ENCODE results near the gene RCAN2.

Gene RCAN2

DNA sequence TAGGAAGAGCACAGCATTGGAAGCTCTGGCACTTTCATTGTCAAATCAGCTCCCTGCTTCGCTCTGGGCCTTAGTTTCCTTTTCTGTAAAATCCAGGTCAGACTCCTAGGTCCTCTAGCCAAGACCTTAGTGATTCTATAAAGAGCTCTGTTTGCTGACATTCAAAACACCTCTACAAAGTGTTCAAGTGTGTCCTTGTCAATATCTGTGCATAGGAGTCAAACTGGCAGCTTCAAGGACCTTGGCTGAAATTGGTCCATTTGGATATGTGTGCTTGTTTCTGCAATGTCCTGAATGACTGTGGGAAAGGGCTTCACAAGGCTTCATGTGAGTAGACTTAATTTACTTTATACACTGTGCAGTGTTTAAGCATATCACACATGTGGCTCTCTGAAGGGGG, 246.6 kb downstream of the RCAN2 start:
- TF ChIP-seq, protein P1, sequence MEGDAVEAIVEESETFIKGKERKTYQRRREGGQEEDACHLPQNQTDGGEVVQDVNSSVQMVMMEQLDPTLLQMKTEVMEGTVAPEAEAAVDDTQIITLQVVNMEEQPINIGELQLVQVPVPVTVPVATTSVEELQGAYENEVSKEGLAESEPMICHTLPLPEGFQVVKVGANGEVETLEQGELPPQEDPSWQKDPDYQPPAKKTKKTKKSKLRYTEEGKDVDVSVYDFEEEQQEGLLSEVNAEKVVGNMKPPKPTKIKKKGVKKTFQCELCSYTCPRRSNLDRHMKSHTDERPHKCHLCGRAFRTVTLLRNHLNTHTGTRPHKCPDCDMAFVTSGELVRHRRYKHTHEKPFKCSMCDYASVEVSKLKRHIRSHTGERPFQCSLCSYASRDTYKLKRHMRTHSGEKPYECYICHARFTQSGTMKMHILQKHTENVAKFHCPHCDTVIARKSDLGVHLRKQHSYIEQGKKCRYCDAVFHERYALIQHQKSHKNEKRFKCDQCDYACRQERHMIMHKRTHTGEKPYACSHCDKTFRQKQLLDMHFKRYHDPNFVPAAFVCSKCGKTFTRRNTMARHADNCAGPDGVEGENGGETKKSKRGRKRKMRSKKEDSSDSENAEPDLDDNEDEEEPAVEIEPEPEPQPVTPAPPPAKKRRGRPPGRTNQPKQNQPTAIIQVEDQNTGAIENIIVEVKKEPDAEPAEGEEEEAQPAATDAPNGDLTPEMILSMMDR (conservative IDR thresholded peaks at IDR 0.05; ENCODE audit: control insufficient read depth, insufficient read depth, low read depth, low read length), result no peak
- DNase-seq (ENCODE audit: low read depth), result no peak
- H3K4me3 ChIP-seq (ENCODE audit: control insufficient read depth, low read depth, low read length), result no peak overlapping the region

DNA sequence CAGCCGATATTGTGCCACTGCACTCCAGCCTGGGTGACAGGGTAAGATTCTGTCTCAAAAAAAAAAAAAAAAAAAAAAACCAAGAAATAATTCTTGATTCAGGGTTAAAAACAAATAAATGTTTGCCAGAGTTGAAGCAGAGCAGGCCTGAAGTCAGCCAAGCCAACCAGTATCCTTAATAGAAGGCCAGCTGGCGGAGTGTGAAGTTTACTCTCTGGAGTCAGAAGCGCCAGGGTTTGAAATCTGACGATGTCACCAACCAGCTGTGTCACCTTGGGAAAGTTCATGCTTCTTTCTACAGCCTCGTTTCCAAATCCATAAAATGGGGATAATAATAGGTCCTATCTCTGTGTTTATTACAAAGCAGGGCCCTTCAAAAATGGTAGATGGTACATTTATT, 247.5 kb downstream of the RCAN2 start:
- TF ChIP-seq, protein P1 (conservative IDR thresholded peaks at IDR 0.05; ENCODE audit: control insufficient read depth, insufficient read depth, low read depth, low read length), result no peak
- DNase-seq (ENCODE audit: low read depth), result no peak
- H3K4me3 ChIP-seq (ENCODE audit: control insufficient read depth, low read depth, low read length), result no peak overlapping the region

DNA sequence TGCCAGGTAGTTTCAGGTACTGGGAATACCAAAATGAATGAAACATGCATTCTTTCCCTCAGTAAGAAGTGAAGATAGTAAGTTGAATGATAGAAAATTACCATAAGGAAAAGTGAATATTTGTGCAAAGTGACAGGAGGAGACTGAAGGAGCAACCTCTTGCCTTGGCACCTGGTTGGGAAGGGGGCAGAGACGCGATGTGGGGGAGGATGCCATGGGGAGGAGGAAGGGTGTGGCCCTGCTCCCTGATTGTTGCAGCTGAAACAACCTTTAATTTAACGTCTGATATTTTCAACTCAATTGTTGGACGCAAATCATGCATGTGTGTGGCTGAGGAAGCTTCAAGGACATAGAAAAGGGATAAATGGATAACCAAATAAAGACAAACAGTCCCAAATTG, 248.3 kb downstream of the RCAN2 start:
- no peak for DNase-seq (ENCODE audit: low read depth)
- TF ChIP-seq, protein P1 (conservative IDR thresholded peaks at IDR 0.05; ENCODE audit: control insufficient read depth, insufficient read depth, low read depth, low read length), result no peak
- H3K4me3 ChIP-seq (ENCODE audit: control insufficient read depth, low read depth, low read length), result no peak overlapping the region

DNA sequence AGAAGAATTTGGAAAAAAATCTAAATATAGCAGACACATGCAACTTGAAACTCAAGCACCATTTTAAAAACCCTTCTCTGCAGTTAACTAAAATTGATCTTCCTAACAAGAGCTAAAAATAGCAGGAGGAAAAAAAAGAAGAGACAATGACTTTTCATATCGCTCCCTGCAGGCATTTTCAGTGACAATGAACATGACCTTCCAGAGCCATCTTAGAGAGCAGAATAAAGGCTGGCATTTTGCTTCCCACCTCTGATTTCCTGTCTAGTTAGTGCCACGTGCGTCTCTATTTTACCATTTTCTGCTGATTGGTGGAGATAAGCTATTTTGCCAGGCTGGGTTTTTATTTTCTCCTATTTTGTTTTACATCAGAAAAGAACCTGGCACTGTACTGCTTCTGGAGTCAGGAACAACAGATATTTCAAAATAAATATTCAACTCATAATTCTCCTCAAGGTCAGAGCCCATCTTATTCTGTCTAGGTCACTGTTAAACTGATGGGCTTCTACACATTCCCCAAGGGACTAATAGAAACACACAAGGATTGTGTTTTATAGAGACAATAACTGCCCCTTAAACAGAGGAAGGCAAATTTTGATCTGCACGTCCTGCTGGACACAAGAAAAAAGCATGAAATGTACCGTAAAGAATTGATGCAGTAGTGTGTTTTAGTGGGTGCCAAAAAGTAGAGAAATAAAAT, 250.2 kb downstream of the RCAN2 start:
- TF ChIP-seq, protein P1 (conservative IDR thresholded peaks at IDR 0.05; ENCODE audit: control insufficient read depth, insufficient read depth, low read depth, low read length), result no peak
- DNase-seq (ENCODE audit: low read depth), result no peak
- H3K4me3 ChIP-seq (ENCODE audit: control insufficient read depth, low read depth, low read length), result no peak overlapping the region

DNA sequence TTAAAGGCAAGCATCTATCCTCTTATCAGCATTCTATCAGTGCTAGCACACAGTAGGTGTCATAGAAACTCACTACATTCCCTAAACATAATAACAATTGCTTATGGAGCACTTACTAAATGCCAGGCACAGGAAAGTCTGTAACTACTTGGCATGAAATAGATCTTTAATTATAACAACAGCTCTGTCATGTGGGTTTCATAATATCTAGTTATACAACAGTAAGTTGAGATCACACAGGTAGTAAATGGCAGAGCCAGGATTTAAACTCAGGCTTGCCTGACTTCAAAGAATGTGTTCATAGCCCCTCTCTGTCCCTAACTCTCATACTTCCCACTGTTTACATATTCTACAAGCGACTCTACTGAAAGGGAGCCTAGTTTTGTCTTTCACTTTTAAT, 254.5 kb downstream of the RCAN2 start:
- DNase-seq (ENCODE audit: low read depth), result no peak
- H3K4me3 ChIP-seq (ENCODE audit: control insufficient read depth, low read depth, low read length), result no peak overlapping the region
- TF ChIP-seq, protein P1 (conservative IDR thresholded peaks at IDR 0.05; ENCODE audit: control insufficient read depth, insufficient read depth, low read depth, low read length), result no peak

- TF ChIP-seq, protein P1 (conservative IDR thresholded peaks at IDR 0.05; ENCODE audit: control insufficient read depth, insufficient read depth, low read depth, low read length), result no peak
- no peak for DNase-seq (ENCODE audit: low read depth)
- no peak overlapping the region for H3K4me3 ChIP-seq (ENCODE audit: control insufficient read depth, low read depth, low read length)
These were observed 256.0 kb downstream of the RCAN2 start for GRCh38 chr6:46235242-46235641.

- no peak for DNase-seq (ENCODE audit: low read depth)
- TF ChIP-seq, protein P1 (conservative IDR thresholded peaks at IDR 0.05; ENCODE audit: control insufficient read depth, insufficient read depth, low read depth, low read length), result no peak
- H3K4me3 ChIP-seq (ENCODE audit: control insufficient read depth, low read depth, low read length), result no peak overlapping the region
These were observed 256.5 kb downstream of the RCAN2 start for GRCh38 chr6:46234700-46235099.
